Fibroblast of lung (primary cell): ENCODE measurements around the gene MCRS1.
"Not testable (repeated sequence)": the region's sequence is repeated elsewhere in the genome, so short reads cannot be mapped to it uniquely, and the experiment has no call there.

Experiments
- EZH2 ChIP-seq: IDR thresholded peaks from 2 replicates; pipeline ENCODE4 v1.5.1; 2012; ENCODE audit warnings: low read length, control low read depth, mild to moderate bottlenecking; ENCODE audit errors: missing control alignments
- TF ChIP-seq, protein P1 (sequence below), 2 donors: IDR thresholded peaks in 1 of 2; conservative IDR thresholded peaks in 1 of 2; 1 replicate in 1 of 2; 2 replicates in 1 of 2; pipeline ENCODE4 v1.5.1; 2011 to 2012; ENCODE audit warnings: low read length in 2 of 2, control low read depth in 1 of 2, inconsistent platforms in 1 of 2, low read depth in 1 of 2, mild to moderate bottlenecking in 1 of 2

- TF ChIP-seq, protein P1, sequence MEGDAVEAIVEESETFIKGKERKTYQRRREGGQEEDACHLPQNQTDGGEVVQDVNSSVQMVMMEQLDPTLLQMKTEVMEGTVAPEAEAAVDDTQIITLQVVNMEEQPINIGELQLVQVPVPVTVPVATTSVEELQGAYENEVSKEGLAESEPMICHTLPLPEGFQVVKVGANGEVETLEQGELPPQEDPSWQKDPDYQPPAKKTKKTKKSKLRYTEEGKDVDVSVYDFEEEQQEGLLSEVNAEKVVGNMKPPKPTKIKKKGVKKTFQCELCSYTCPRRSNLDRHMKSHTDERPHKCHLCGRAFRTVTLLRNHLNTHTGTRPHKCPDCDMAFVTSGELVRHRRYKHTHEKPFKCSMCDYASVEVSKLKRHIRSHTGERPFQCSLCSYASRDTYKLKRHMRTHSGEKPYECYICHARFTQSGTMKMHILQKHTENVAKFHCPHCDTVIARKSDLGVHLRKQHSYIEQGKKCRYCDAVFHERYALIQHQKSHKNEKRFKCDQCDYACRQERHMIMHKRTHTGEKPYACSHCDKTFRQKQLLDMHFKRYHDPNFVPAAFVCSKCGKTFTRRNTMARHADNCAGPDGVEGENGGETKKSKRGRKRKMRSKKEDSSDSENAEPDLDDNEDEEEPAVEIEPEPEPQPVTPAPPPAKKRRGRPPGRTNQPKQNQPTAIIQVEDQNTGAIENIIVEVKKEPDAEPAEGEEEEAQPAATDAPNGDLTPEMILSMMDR (conservative IDR thresholded peaks at IDR 0.05 in 1 of 2, IDR thresholded peaks at IDR 0.05 in 1 of 2; ENCODE audit: low read depth in 1 of 2, low read length in 2 of 2), result not testable (repeated sequence)
- not testable (repeated sequence) for TF ChIP-seq EZH2
Measured at GRCh38 chr12:49610785-49611184, 42.8 kb upstream of the MCRS1 start.
